D721Med (cell line): ENCODE measurements around the gene NNT.
A peak's percentile ranks its signal among the peaks of the same experiment; 100 is the strongest.
"Not testable (repeated sequence)": the region's sequence is repeated elsewhere in the genome, so short reads cannot be mapped to it uniquely, and the experiment has no call there.

Experiments
- DNase-seq: peaks from one replicate; pipeline ENCODE4 v3.0.0; 2011; ENCODE audit warnings: low spot score; ENCODE audit not compliant: insufficient read length
- FAIRE-seq: peaks from 2 replicates; lab custom pipeline; 2011; peaks lifted over from hg19 to GRCh38; lab: Jason Lieb, UNC
- CTCF ChIP-seq: IDR thresholded peaks from 2 replicates; pipeline ENCODE4 v1.5.1; 2012; ENCODE audit warnings: mild to moderate bottlenecking, control low read depth; ENCODE audit not compliant: insufficient read depth; ENCODE audit errors: missing control alignments

Gene NNT

GRCh38 chr5:43661102-43661501 is 58.1 kb downstream of the NNT start:
- TF ChIP-seq CTCF: peak; percentile 36
- FAIRE-seq (no peak), DNase-seq (no peak)

GRCh38 chr5:43663916-43664315 is 60.9 kb downstream of the NNT start:
- no peak for FAIRE-seq
- no peak for DNase-seq
- no peak for TF ChIP-seq CTCF

- FAIRE-seq: no peak
- DNase-seq: no peak
- no peak for TF ChIP-seq CTCF
These were observed 61.6 kb downstream of the NNT start for GRCh38 chr5:43664501-43665040.

GRCh38 chr5:43665749-43666148 is 62.8 kb downstream of the NNT start:
- DNase-seq, FAIRE-seq: not testable (repeated sequence)

GRCh38 chr5:43666728-43667127 is 63.7 kb downstream of the NNT start:
- DNase-seq, FAIRE-seq: not testable (repeated sequence)

GRCh38 chr5:43667379-43667778 is 64.4 kb downstream of the NNT start:
- DNase-seq, FAIRE-seq: not testable (repeated sequence)

GRCh38 chr5:43674536-43674935 is 71.6 kb downstream of the NNT start:
- TF ChIP-seq CTCF: no peak
- no peak for FAIRE-seq
- no peak for DNase-seq

- no peak for TF ChIP-seq CTCF
- FAIRE-seq (no peak), DNase-seq (no peak)
These were observed 72.4 kb downstream of the NNT start for GRCh38 chr5:43675357-43675756.
